Lower leg skin (tissue), 3 donors: Measurements from ENCODE around the gene ATP4B.

Experiments
- CTCF ChIP-seq, 3 donors: fragments of 450-650 bp; IDR thresholded peaks; one replicate each; pipeline ENCODE4 v1.5.1; 2016; ENCODE audit warnings: antibody characterized with exemption in 3 of 3, mild to moderate bottlenecking in 3 of 3, moderate library complexity in 2 of 3
- POLR2A ChIP-seq, 2 donors: fragments of 450-650 bp; IDR thresholded peaks; one replicate each; pipeline ENCODE4 v1.6.1; 2016 to 2017; ENCODE audit warnings: antibody characterized with exemption in 2 of 2, mild to moderate bottlenecking in 1 of 2, moderate library complexity in 1 of 2

GRCh38 chr13:113621046-113621445, 37.0 kb downstream of the ATP4B start:
- TF ChIP-seq CTCF (IDR thresholded peaks at IDR 0.05) (no peak), POLR2A (IDR thresholded peaks at IDR 0.05) (no peak)
